K562 (cell line): ENCODE results near the gene RPS6KA2.

ENCODE experiments used
- ATF1 ChIP-seq, 2 experiments: fragments of 450-650 bp in 1 of 2; IDR thresholded peaks; 2 replicates each; pipeline ENCODE4 v1.6.1; 2016; ENCODE audit warnings: missing compliant biosample characterization in 1 of 2, missing genetic modification characterization in 1 of 2
- CEBPG ChIP-seq, 3 experiments: fragments of 200-800 bp in 1 of 3; sonication (Bioruptor generic) in 1 of 3; sonication (generic) in 1 of 3; formaldehyde crosslinking in 1 of 3; IDR thresholded peaks in 2 of 3; conservative IDR thresholded peaks in 1 of 3; 2 replicates each; pipeline versions ENCODE4 v1.6.1 to v1.8.0; 2016 to 2022; ENCODE audit warnings: missing compliant biosample characterization in 2 of 3, missing genetic modification characterization in 2 of 3, mild to moderate bottlenecking in 1 of 3, missing genetic modification reagents in 1 of 3
- CHD2 ChIP-seq: IDR thresholded peaks from 2 replicates; pipeline ENCODE4 v1.6.1; 2011; ENCODE audit warnings: low read depth, low read length
- ELF2 ChIP-seq: fragments of 250-450 bp; sonication (Bioruptor Pico); IDR thresholded peaks from 2 replicates; pipeline ENCODE4 v1.5.0; 2021; ENCODE audit warnings: mild to moderate bottlenecking
- EZH2 ChIP-seq: IDR thresholded peaks from 2 replicates; pipeline ENCODE4 v1.6.1; 2012; ENCODE audit warnings: low read depth, mild to moderate bottlenecking, inconsistent platforms, low read length, borderline replicate concordance
- FOSL1 ChIP-seq: fragments of 200-800 bp; sonication (Bioruptor generic); conservative IDR thresholded peaks from 2 replicates; pipeline ENCODE4 v1.6.1; 2016; ENCODE audit warnings: missing genetic modification characterization, missing compliant biosample characterization
- POLR2A ChIP-seq: fragments of 450-650 bp; conservative IDR thresholded peaks from 2 replicates; pipeline ENCODE4 v1.6.1; 2016
- STAT6 ChIP-seq: sonication (generic); formaldehyde crosslinking; IDR thresholded peaks from 2 replicates; pipeline ENCODE4 v1.8.1; 2023; ENCODE audit warnings: mild to moderate bottlenecking, missing genetic modification reagents
- UBTF ChIP-seq, 2 experiments: IDR thresholded peaks; 2 replicates each; pipeline ENCODE4 v1.6.1; 2012; ENCODE audit warnings: improper control_type of control experiment in 2 of 2, low read depth in 2 of 2, low read length in 2 of 2, borderline replicate concordance in 1 of 2
- ZBTB12 ChIP-seq: fragments of 250-450 bp; sonication (Bioruptor Pico); IDR thresholded peaks from 2 replicates; pipeline ENCODE4 v1.4.0; 2020
- ZNF589 ChIP-seq: fragments of 200-800 bp; sonication (Bioruptor generic); IDR thresholded peaks from 2 replicates; pipeline ENCODE4 v1.6.1; 2016; ENCODE audit warnings: low read depth, missing genetic modification characterization, missing compliant biosample characterization
- TF ChIP-seq, protein P1 (sequence below), 2 experiments: fragments of 450-650 bp in 1 of 2; IDR thresholded peaks; 2 replicates each; pipeline ENCODE4 v1.6.1; 2011 to 2017; ENCODE audit warnings: low read depth in 2 of 2, antibody characterized with exemption in 1 of 2, borderline replicate concordance in 1 of 2, low read length in 1 of 2, mild to moderate bottlenecking in 1 of 2, mixed read lengths in 1 of 2; ENCODE audit not compliant: control insufficient read depth in 1 of 2
- TF ChIP-seq, protein P2 (sequence below), 3 experiments: IDR thresholded peaks in 2 of 3; conservative IDR thresholded peaks in 1 of 3; 2 replicates each; pipeline ENCODE4 v1.5.1; 2011 to 2012; ENCODE audit warnings: low read length in 3 of 3, mild to moderate bottlenecking in 3 of 3, control low read depth in 2 of 3, improper control_type of control experiment in 1 of 3, inconsistent platforms in 1 of 3, low read depth in 1 of 3, mixed read lengths in 1 of 3, moderate library complexity in 1 of 3; ENCODE audit not compliant: insufficient read depth in 2 of 3

GRCh38 chr6:166386111-166386510 is 240.9 kb downstream of the RPS6KA2 start:
- TF ChIP-seq, protein P1, sequence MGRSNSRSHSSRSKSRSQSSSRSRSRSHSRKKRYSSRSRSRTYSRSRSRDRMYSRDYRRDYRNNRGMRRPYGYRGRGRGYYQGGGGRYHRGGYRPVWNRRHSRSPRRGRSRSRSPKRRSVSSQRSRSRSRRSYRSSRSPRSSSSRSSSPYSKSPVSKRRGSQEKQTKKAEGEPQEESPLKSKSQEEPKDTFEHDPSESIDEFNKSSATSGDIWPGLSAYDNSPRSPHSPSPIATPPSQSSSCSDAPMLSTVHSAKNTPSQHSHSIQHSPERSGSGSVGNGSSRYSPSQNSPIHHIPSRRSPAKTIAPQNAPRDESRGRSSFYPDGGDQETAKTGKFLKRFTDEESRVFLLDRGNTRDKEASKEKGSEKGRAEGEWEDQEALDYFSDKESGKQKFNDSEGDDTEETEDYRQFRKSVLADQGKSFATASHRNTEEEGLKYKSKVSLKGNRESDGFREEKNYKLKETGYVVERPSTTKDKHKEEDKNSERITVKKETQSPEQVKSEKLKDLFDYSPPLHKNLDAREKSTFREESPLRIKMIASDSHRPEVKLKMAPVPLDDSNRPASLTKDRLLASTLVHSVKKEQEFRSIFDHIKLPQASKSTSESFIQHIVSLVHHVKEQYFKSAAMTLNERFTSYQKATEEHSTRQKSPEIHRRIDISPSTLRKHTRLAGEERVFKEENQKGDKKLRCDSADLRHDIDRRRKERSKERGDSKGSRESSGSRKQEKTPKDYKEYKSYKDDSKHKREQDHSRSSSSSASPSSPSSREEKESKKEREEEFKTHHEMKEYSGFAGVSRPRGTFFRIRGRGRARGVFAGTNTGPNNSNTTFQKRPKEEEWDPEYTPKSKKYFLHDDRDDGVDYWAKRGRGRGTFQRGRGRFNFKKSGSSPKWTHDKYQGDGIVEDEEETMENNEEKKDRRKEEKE (IDR thresholded peaks at IDR 0.05; ENCODE audit: borderline replicate concordance in 1 of 2, control insufficient read depth in 1 of 2, low read depth in 2 of 2, low read length in 1 of 2), result no peak
- TF ChIP-seq ZBTB12 (CRISPR knock-in tag) (no peak), STAT6 (CRISPR knock-in tag) (no peak), UBTF (IDR thresholded peaks at IDR 0.05; ENCODE audit: borderline replicate concordance in 1 of 2, low read depth in 2 of 2, low read length in 2 of 2) (no peak), CEBPG (CRISPR knock-in tag; IDR thresholded peaks at IDR 0.05) (no peak), CEBPG (tag; conservative IDR thresholded peaks at IDR 0.05 in 1 of 2, IDR thresholded peaks at IDR 0.05 in 1 of 2) (no peak), ELF2 (CRISPR knock-in tag) (no peak), EZH2 (no peak), FOSL1 (no peak), ATF1 (CRISPR knock-in tag; IDR thresholded peaks at IDR 0.05) (no peak), ATF1 (tag; IDR thresholded peaks at IDR 0.05) (no peak), ZNF589 (no peak), POLR2A (no peak), CHD2 (no peak)
- TF ChIP-seq, protein P2, sequence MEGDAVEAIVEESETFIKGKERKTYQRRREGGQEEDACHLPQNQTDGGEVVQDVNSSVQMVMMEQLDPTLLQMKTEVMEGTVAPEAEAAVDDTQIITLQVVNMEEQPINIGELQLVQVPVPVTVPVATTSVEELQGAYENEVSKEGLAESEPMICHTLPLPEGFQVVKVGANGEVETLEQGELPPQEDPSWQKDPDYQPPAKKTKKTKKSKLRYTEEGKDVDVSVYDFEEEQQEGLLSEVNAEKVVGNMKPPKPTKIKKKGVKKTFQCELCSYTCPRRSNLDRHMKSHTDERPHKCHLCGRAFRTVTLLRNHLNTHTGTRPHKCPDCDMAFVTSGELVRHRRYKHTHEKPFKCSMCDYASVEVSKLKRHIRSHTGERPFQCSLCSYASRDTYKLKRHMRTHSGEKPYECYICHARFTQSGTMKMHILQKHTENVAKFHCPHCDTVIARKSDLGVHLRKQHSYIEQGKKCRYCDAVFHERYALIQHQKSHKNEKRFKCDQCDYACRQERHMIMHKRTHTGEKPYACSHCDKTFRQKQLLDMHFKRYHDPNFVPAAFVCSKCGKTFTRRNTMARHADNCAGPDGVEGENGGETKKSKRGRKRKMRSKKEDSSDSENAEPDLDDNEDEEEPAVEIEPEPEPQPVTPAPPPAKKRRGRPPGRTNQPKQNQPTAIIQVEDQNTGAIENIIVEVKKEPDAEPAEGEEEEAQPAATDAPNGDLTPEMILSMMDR (IDR thresholded peaks at IDR 0.05 in 2 of 3, conservative IDR thresholded peaks at IDR 0.05 in 1 of 3; ENCODE audit: insufficient read depth in 2 of 3, low read depth in 1 of 3, low read length in 3 of 3), result no peak
